Measurements from ENCODE around the gene STK32C.

The STK32C gene

GRCh38 chr10:132185601-132186487 is 121.9 kb downstream of the STK32C start:
- H3K27me3 Mint-ChIP-seq = peaks cover 36% of the 10 kb centered on the region
- H3K9me3 Mint-ChIP-seq = peaks cover 5% of the 10 kb centered on the region
- ATAC-seq (peak; percentile 55), DNase-seq (peak; percentile 59)
- peaks cover 3% of the 10 kb centered on the region for H3K36me3 Mint-ChIP-seq (ENCODE audit: low read depth)
- peaks cover 10% of the 10 kb centered on the region for H3K4me1 Mint-ChIP-seq
- H3K4me3 Mint-ChIP-seq = peak overlapping the region; percentile 26
- no peak overlapping the region for H3K27ac Mint-ChIP-seq

GRCh38 chr10:132184816-132185593 is 122.7 kb downstream of the STK32C start:
- no peaks in the 10 kb centered on the region for H3K9me3 Mint-ChIP-seq
- H3K4me1 Mint-ChIP-seq = peaks cover 10% of the 10 kb centered on the region
- H3K27ac Mint-ChIP-seq = no peak overlapping the region
- no peaks in the 10 kb centered on the region for H3K36me3 Mint-ChIP-seq (ENCODE audit: low read depth)
- H3K27me3 Mint-ChIP-seq = peaks cover 35% of the 10 kb centered on the region
- DNase-seq (no peak), ATAC-seq (no peak)
- H3K4me3 Mint-ChIP-seq = peak overlapping the region; percentile 48

DNA sequence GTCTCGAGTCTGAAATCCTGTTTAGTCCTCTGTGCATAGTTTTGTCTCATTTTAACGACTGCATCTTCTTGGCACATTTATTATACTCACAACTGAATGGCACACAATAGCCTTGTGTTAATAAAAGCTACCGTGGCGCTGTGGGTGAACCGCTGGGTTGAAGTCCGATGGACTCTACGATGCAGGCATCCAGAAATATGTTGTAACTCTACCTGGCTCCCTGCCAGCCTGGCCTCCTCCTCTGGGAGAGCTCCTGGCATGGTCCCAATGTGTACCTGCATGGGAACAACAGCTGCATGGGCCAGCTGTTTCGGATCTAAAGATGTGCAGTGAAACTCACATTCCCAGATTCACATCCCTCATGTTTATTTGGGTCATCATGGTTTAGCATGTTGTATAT is 124.7 kb downstream of the STK32C start:
- DNase-seq (no peak), ATAC-seq (no peak)
- H3K4me3 Mint-ChIP-seq = no peak overlapping the region

DNA sequence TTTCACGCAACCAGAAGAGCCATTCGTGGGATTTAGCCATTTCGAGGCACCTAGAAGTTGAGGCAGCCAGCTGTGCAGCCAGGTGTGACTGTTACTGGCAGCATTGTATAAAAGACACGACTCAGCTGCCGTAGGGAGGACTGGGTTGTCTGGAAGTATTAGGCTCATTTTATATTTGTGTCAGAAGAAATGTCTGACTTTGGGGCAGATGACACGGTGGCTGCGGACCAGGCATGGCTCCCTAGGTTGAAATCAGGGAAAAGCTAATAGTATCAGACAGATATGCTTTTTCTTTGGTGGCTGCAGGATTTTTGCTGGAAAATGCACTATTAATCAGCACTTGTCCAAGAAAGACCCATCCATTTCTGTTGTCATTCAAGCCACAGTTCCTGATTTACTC is 125.2 kb downstream of the STK32C start:
- Mint-ChIP-seq H3K4me1 (peaks cover 4% of the 10 kb centered on the region), H3K36me3 (ENCODE audit: low read depth) (no peaks in the 10 kb centered on the region), H3K27ac (no peak overlapping the region), H3K9me3 (no peaks in the 10 kb centered on the region), H3K4me3 (no peak overlapping the region), H3K27me3 (peaks cover 16% of the 10 kb centered on the region)
- DNase-seq (no peak), ATAC-seq (no peak)

More for the DNA sequence above, 124.7 kb downstream of the STK32C start:
- peaks cover 6% of the 10 kb centered on the region for H3K4me1 Mint-ChIP-seq
- H3K9me3 Mint-ChIP-seq = no peaks in the 10 kb centered on the region
- H3K27me3 Mint-ChIP-seq = peaks cover 16% of the 10 kb centered on the region
- H3K27ac Mint-ChIP-seq = no peak overlapping the region
- no peaks in the 10 kb centered on the region for H3K36me3 Mint-ChIP-seq (ENCODE audit: low read depth)

DNA sequence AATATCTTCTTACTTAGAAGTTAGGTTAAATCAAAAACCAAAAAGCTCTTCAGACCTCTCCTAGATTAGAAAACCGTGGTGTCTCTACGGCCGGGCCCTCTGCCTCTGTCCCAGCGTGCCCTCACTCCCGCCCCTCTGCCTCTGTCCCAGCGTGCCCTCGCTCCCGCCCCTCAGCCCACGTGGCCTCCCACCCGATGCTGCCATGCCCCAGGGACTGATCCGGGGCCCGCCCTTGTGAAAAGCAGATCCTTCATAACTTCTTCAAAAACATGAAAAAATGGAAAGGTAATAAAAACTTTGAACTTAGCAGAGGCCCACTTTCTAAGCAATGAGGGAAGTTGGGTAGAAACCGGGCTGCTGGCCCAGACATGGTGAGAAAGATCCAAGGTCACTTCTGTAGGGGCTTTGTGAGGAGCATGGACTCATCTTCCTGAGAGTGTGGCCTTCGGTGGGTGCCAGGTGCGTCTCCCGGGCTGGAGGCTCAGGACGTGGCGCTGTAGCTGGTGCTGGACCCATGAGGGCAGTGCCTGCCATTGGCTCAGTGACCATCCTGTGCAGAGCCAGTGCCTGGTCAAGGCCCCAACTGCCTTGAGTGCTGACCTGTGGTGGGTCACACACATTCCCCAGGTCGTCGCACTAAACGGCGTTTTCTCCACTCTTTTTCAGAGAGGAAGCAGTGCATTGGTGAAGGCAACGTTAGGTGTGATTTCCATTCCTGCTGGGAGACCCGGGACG is 125.9 kb downstream of the STK32C start:
- H3K27ac Mint-ChIP-seq = no peak overlapping the region
- DNase-seq (no peak), ATAC-seq (no peak)
- H3K9me3 Mint-ChIP-seq = no peaks in the 10 kb centered on the region
- no peaks in the 10 kb centered on the region for H3K36me3 Mint-ChIP-seq (ENCODE audit: low read depth)
- H3K4me3 Mint-ChIP-seq = no peak overlapping the region
- H3K4me1 Mint-ChIP-seq = peaks cover 4% of the 10 kb centered on the region
- H3K27me3 Mint-ChIP-seq = peaks cover 23% of the 10 kb centered on the region

DNA sequence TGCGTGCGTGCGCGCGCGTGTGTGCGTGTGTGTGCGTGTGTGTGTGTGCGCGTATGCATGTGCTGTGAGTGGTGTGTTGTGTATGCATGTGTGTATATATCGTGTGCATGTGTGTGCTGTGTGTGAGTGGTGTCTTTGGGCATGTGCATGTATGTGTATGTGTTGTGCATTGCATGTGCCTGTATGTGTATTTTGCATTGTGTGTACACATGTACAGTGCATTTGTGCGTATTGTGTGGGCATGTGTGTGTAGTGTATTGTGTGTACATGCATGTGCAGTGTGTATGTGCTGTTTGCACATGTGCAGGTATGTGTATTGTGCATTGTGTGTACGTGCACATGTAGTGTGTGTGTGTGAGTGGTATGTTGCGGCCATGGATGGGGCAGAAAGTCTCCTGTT is 127.0 kb downstream of the STK32C start:
- DNase-seq = no peak
- no peak overlapping the region for H3K4me3 Mint-ChIP-seq
- H3K4me1 Mint-ChIP-seq = peaks cover 4% of the 10 kb centered on the region
- no peak overlapping the region for H3K27ac Mint-ChIP-seq
- ATAC-seq = no peak
- no peaks in the 10 kb centered on the region for H3K9me3 Mint-ChIP-seq
- H3K27me3 Mint-ChIP-seq = peaks cover 29% of the 10 kb centered on the region
- H3K36me3 Mint-ChIP-seq (ENCODE audit: low read depth) = no peaks in the 10 kb centered on the region

- no peak overlapping the region for H3K4me3 Mint-ChIP-seq
- peaks cover 3% of the 10 kb centered on the region for H3K4me1 Mint-ChIP-seq
- H3K27ac Mint-ChIP-seq = no peak overlapping the region
- DNase-seq (no peak), ATAC-seq (no peak)
- H3K27me3 Mint-ChIP-seq = peaks cover 25% of the 10 kb centered on the region
- H3K9me3 Mint-ChIP-seq = no peaks in the 10 kb centered on the region
- H3K36me3 Mint-ChIP-seq (ENCODE audit: low read depth) = no peaks in the 10 kb centered on the region
Measured at GRCh38 chr10:132179551-132180392, 128.0 kb downstream of the STK32C start.

GRCh38 chr10:132178672-132179545 is 128.8 kb downstream of the STK32C start:
- H3K27ac Mint-ChIP-seq = no peak overlapping the region
- DNase-seq (no peak), ATAC-seq (no peak)
- peaks cover 2% of the 10 kb centered on the region for H3K4me1 Mint-ChIP-seq
- peaks cover 24% of the 10 kb centered on the region for H3K27me3 Mint-ChIP-seq
- no peak overlapping the region for H3K4me3 Mint-ChIP-seq
- no peaks in the 10 kb centered on the region for H3K36me3 Mint-ChIP-seq (ENCODE audit: low read depth)
- no peaks in the 10 kb centered on the region for H3K9me3 Mint-ChIP-seq

GRCh38 chr10:132178046-132178445 is 129.7 kb downstream of the STK32C start:
- DNase-seq (no peak), ATAC-seq (no peak)
- Mint-ChIP-seq H3K27ac (no peak overlapping the region), H3K9me3 (no peaks in the 10 kb centered on the region), H3K36me3 (ENCODE audit: low read depth) (no peaks in the 10 kb centered on the region), H3K27me3 (peaks cover 22% of the 10 kb centered on the region), H3K4me3 (no peak overlapping the region), H3K4me1 (peaks cover 7% of the 10 kb centered on the region)

- DNase-seq (no peak), ATAC-seq (no peak)
- Mint-ChIP-seq H3K27me3 (peaks cover 20% of the 10 kb centered on the region), H3K27ac (no peak overlapping the region), H3K36me3 (ENCODE audit: low read depth) (no peaks in the 10 kb centered on the region), H3K9me3 (no peaks in the 10 kb centered on the region), H3K4me3 (no peak overlapping the region), H3K4me1 (peaks cover 7% of the 10 kb centered on the region)
Measured at GRCh38 chr10:132176623-132177500, 130.9 kb downstream of the STK32C start.

DNA sequence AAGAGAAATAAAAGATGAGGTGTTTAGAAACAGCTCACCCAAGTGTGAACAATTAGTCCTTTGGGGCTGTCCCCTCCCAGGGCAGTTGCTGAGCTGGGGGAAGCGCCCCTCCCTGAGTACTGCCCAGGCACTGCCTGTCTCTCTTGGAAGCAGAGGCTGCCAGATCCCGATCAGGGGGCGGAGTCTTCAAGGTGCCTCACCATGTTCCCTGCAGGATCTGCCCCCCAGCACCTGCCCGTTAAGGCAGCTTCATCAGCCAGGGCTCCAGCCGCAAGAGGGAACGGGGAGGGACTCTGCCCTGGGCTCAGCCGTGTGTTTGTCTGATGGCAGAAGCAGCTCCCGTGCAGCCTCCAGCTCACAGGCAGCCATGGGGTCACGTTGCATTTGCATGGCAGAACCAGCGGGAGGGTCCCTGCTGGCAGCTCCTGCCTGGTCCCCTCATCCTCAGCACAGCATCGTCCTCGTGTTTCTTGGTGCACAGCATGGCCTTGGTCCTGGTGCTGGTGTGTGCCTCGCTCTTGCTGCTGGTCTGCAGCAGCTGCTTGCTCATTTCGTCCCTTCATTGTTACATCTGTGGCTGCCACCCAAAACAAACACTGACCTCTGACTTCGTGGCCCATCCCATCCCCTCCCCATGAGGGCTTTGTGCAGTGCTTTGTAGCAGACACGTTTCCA is 131.7 kb downstream of the STK32C start:
- Mint-ChIP-seq H3K27ac (no peak overlapping the region), H3K36me3 (ENCODE audit: low read depth) (no peaks in the 10 kb centered on the region), H3K4me3 (no peak overlapping the region), H3K4me1 (peaks cover 7% of the 10 kb centered on the region), H3K27me3 (peaks cover 21% of the 10 kb centered on the region), H3K9me3 (no peaks in the 10 kb centered on the region)
- ATAC-seq (no peak), DNase-seq (no peak)

DNA sequence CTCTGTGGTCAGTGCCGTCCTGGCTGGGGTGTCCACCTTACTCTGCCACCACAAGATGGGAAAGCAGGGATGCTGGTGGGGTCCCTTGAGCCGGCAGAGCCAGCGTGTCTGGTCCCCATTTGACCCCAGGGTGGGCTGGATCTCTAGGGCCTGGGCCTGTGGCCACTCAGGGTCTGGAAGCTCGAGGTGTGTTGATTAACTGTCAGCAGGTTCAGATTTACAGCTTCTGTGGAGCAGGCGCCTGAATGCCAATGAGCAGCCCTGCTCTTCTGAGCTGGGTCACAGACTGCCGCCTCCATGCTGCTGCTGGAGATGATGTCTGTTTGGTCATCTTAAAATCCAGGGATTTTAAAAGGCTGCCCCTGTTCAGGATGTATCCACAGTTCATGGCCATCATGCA is 132.3 kb downstream of the STK32C start:
- H3K9me3 Mint-ChIP-seq = no peaks in the 10 kb centered on the region
- H3K36me3 Mint-ChIP-seq (ENCODE audit: low read depth) = no peaks in the 10 kb centered on the region
- DNase-seq (no peak), ATAC-seq (no peak)
- H3K27ac Mint-ChIP-seq = no peak overlapping the region
- H3K4me3 Mint-ChIP-seq = no peak overlapping the region
- H3K27me3 Mint-ChIP-seq = peaks cover 21% of the 10 kb centered on the region
- peaks cover 7% of the 10 kb centered on the region for H3K4me1 Mint-ChIP-seq
